Immature natural killer cell (primary cell): ENCODE data around the gene FANCL. TPM values are rescaled to one million over a fixed set of nuclear protein-coding genes. Genes with fewer than 3 reads are reported as not detected.
"Not testable (repeated sequence)": the region's sequence is repeated elsewhere in the genome, so short reads cannot be mapped to it uniquely, and the experiment has no call there.

ENCODE experiments used
- DNase-seq, 3 donors: peaks; one replicate each; pipeline ENCODE4 v3.0.0; 2022; ENCODE audit warnings: mixed read lengths in 1 of 3
- H3K27ac Mint-ChIP-seq, 6 donors: one replicate each; pipeline ENCODE4 v1.8.0; 2020; ENCODE audit warnings: mixed read lengths in 6 of 6, mild to moderate bottlenecking in 5 of 6, inconsistent platforms in 4 of 6, moderate library complexity in 3 of 6
- H3K27me3 Mint-ChIP-seq, 3 donors: one replicate each; pipeline ENCODE4 v1.8.0; 2020 to 2021; ENCODE audit warnings: low read depth in 3 of 3, mild to moderate bottlenecking in 3 of 3, mixed read lengths in 3 of 3, moderate library complexity in 3 of 3, inconsistent platforms in 1 of 3
- H3K36me3 Mint-ChIP-seq, 3 donors: one replicate each; pipeline ENCODE4 v1.8.0; 2020; ENCODE audit warnings: mixed read lengths in 3 of 3, inconsistent platforms in 2 of 3, mild to moderate bottlenecking in 2 of 3
- H3K4me1 Mint-ChIP-seq, 2 donors: one replicate each; pipeline ENCODE4 v1.8.0; 2020; ENCODE audit warnings: inconsistent platforms in 2 of 2, mild to moderate bottlenecking in 2 of 2, mixed read lengths in 2 of 2, moderate library complexity in 1 of 2
- H3K4me3 Mint-ChIP-seq, 5 donors: one replicate each; pipeline ENCODE4 v1.8.0; 2020; ENCODE audit warnings: mild to moderate bottlenecking in 5 of 5, mixed read lengths in 5 of 5, inconsistent platforms in 3 of 5, moderate library complexity in 3 of 5
- H3K9me3 Mint-ChIP-seq, 6 donors: one replicate each; pipeline ENCODE4 v1.8.0; 2020; ENCODE audit warnings: mild to moderate bottlenecking in 6 of 6, mixed read lengths in 6 of 6, inconsistent platforms in 4 of 6, moderate library complexity in 3 of 6
- polyA plus RNA-seq, 3 donors: library from polyadenylated mRNA; unstranded; fragments of 300-500 nt; fragmentation: Illumina TruSeq; gene quantifications; one replicate each; pipeline ENCODE4 v1.2.3, GENCODE V29; 2021

Gene FANCL
- polyA plus RNA-seq, 3 donors from 2014 or later, result 4.9 to 8.7 (median 5.4) TPM

GRCh38 chr2:58157754-58158153 lies 83.4 kb downstream of the FANCL start:
- no peaks in the 10 kb centered on the region for H3K4me1 Mint-ChIP-seq
- H3K4me3 Mint-ChIP-seq, result no peak overlapping the region
- peaks cover 45 to 53% (median 45%) of the 10 kb centered on the region in 3 donors for H3K36me3 Mint-ChIP-seq
- no peak for DNase-seq
- peaks cover 0 to 1% (median 0%) of the 10 kb centered on the region in 6 donors for H3K9me3 Mint-ChIP-seq
- peaks cover 0 to 1% (median 0%) of the 10 kb centered on the region in 3 donors for H3K27me3 Mint-ChIP-seq
- no peak overlapping the region for H3K27ac Mint-ChIP-seq

GRCh38 chr2:58156780-58157179 lies 84.3 kb downstream of the FANCL start:
- no peak overlapping the region for H3K27ac Mint-ChIP-seq
- peaks cover 0 to 1% (median 0%) of the 10 kb centered on the region in 3 donors for H3K27me3 Mint-ChIP-seq
- H3K4me1 Mint-ChIP-seq, result no peaks in the 10 kb centered on the region
- H3K36me3 Mint-ChIP-seq, result peaks cover 42 to 50% (median 45%) of the 10 kb centered on the region in 3 donors
- no peak for DNase-seq
- H3K4me3 Mint-ChIP-seq, result no peak overlapping the region
- H3K9me3 Mint-ChIP-seq, result peaks cover 0 to 1% (median 0%) of the 10 kb centered on the region in 6 donors

GRCh38 chr2:58155160-58155778 lies 85.9 kb downstream of the FANCL start:
- Mint-ChIP-seq H3K27ac (peak overlapping the region in 1 of 6 donors; percentile 69), H3K4me3 (no peak overlapping the region), H3K9me3 (peaks cover 0 to 1% (median 0%) of the 10 kb centered on the region in 6 donors), H3K4me1 (no peaks in the 10 kb centered on the region), H3K27me3 (peaks cover 0 to 1% (median 0%) of the 10 kb centered on the region in 3 donors), H3K36me3 (peaks cover 34 to 48% (median 39%) of the 10 kb centered on the region in 3 donors)
- DNase-seq, result no peak

DNA sequence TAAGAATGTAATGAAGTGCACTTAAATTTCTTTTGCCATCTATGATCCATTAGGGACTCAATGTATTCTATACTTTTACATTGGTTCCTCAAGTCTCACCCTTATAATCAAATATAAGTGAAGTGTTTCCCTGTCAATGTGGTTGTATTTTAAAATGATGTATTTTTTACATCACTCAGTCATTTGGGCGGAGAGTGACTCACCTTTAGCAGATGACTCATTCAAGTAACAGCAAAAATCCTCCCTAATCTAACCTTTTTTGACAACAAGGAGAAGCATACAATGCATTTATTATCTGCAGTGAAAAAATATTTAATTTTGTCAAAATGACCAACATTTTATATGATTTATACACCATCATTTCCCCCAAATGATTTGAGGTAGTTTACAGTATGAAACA lies 94.4 kb downstream of the FANCL start:
- no peak for DNase-seq
- Mint-ChIP-seq H3K27me3 (no peaks in the 10 kb centered on the region), H3K4me1 (no peaks in the 10 kb centered on the region), H3K27ac (no peak overlapping the region), H3K9me3 (no peaks in the 10 kb centered on the region), H3K4me3 (no peak overlapping the region), H3K36me3 (peaks cover 32 to 41% (median 37%) of the 10 kb centered on the region in 3 donors)

DNA sequence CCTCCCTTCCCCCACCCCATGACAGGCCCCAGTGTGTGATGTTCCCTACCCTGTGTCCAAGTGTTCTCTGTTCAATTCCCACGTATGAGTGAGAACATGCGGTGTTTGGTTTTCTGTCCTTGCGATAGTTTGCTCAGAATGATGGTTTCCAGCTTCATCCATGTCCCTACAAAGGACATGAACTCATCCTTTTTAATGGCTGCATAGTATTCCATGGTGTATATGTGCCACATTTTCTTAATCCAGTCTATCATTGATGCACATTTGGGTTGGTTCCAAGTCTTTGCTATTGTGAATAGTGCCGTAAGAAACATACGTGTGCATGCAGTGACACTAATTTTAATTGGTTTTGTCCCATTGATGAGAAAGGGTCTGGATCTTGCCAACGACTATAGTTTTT lies 95.4 kb downstream of the FANCL start:
- peak overlapping the region in 1 of 6 donors; percentile 46 for H3K27ac Mint-ChIP-seq
- H3K36me3 Mint-ChIP-seq, result peaks cover 29 to 42% (median 37%) of the 10 kb centered on the region in 3 donors
- not testable (repeated sequence) for H3K9me3 Mint-ChIP-seq, H3K4me1 Mint-ChIP-seq, H3K4me3 Mint-ChIP-seq, H3K27me3 Mint-ChIP-seq, DNase-seq

GRCh38 chr2:58140508-58141072 lies 100.5 kb downstream of the FANCL start:
- Mint-ChIP-seq H3K4me3 (no peak overlapping the region), H3K27me3 (no peaks in the 10 kb centered on the region), H3K4me1 (no peaks in the 10 kb centered on the region), H3K36me3 (peaks cover 15 to 37% (median 27%) of the 10 kb centered on the region in 3 donors), H3K27ac (no peak overlapping the region), H3K9me3 (no peaks in the 10 kb centered on the region)
- DNase-seq, result no peak

GRCh38 chr2:58138396-58139030 lies 102.6 kb downstream of the FANCL start:
- Mint-ChIP-seq H3K27me3 (no peaks in the 10 kb centered on the region), H3K4me3 (no peak overlapping the region), H3K36me3 (peaks cover 8 to 30% (median 14%) of the 10 kb centered on the region in 3 donors), H3K9me3 (no peaks in the 10 kb centered on the region), H3K27ac (no peak overlapping the region), H3K4me1 (no peaks in the 10 kb centered on the region)
- no peak for DNase-seq

DNA sequence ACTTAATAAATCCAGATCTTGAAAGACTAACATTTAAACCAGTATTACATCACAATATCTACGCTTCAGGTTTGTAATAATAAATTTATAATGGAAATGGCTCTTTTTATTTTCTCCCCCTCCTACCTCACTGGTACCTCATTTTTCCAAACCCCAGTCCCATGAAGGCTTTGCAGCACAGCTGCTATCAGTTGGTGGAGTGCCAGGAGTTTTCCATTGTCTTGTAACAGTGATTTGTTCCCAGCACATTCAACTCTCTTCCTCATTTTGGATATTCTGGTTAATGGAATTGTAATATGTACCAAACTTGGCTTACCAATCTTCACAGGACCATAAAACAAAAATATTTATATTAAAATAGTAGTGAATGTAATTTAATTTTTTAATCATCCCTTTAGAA lies 103.3 kb downstream of the FANCL start:
- no peak overlapping the region for H3K27ac Mint-ChIP-seq

DNA sequence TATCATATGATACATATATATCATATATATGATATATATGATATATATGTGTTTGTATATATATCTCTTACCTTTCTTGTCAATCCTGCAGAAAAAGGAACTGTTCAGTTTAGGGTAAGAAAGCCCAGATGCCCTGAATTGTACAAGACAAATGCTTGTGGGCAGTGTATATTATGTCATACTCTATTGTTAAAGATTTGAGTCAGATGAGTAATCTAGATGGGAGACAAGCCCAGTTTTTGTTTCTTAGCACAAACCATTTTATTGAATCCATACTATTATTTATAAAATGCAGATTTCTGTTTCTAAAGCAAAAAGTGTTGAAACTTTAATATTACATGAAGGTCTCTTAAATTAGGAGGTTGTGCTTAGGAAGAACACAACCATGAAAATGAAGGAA lies 103.9 kb downstream of the FANCL start:
- no peaks in the 10 kb centered on the region for H3K9me3 Mint-ChIP-seq
- H3K27me3 Mint-ChIP-seq, result no peaks in the 10 kb centered on the region
- peaks cover 9 to 36% (median 12%) of the 10 kb centered on the region in 3 donors for H3K36me3 Mint-ChIP-seq
- H3K27ac Mint-ChIP-seq, result no peak overlapping the region
- no peak overlapping the region for H3K4me3 Mint-ChIP-seq
- no peaks in the 10 kb centered on the region for H3K4me1 Mint-ChIP-seq
- no peak for DNase-seq

More for the DNA sequence above, 103.3 kb downstream of the FANCL start:
- peaks cover 8 to 32% (median 12%) of the 10 kb centered on the region in 3 donors for H3K36me3 Mint-ChIP-seq
- H3K9me3 Mint-ChIP-seq, result no peaks in the 10 kb centered on the region
- H3K4me1 Mint-ChIP-seq, result no peaks in the 10 kb centered on the region
- no peak overlapping the region for H3K4me3 Mint-ChIP-seq
- no peak for DNase-seq
- no peaks in the 10 kb centered on the region for H3K27me3 Mint-ChIP-seq

DNA sequence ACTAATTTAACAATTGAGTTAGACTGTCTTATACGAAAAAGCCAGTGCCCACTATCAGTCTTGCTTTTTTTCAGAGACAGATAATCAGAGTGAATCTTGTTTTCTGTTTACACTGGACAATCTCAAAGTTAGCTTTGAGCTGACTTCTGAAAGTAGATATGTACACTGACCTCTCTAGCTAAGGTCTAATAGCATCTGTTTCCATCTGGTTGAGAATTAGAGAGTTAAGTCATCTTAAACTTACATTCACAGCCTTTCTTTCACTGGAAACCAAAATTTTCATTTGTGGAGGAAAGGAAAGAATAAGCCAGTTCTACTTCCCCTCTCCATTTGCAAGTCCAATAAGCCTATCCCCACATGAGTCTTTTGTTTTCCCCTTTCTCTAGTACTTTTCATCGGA lies 105.3 kb downstream of the FANCL start:
- Mint-ChIP-seq H3K36me3 (peaks cover 9 to 36% (median 12%) of the 10 kb centered on the region in 3 donors), H3K4me3 (no peak overlapping the region)

DNA sequence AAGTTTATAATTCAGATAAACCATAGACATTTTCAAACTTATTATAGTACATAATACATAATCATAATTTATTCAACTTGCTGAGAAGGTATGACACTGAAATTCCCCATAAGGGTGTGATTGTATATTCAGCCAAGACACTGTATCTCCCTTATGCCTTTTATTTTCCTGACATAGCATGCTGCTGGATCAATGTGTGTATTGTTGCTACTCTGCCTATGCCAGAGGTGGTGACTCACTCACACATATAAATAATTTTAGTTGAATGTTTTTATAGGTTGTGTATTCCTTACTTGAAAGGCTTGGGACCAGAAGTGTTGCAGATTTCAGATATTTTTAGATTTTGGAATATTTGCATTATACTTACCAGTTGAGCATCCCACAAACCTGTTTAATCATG lies 107.7 kb downstream of the FANCL start:
- Mint-ChIP-seq H3K9me3 (no peaks in the 10 kb centered on the region), H3K27ac (no peak overlapping the region), H3K27me3 (no peaks in the 10 kb centered on the region), H3K36me3 (peaks cover 0 to 23% (median 10%) of the 10 kb centered on the region in 3 donors), H3K4me3 (no peak overlapping the region), H3K4me1 (no peaks in the 10 kb centered on the region)
- DNase-seq, result no peak

More for the DNA sequence above, 105.3 kb downstream of the FANCL start:
- H3K27me3 Mint-ChIP-seq, result no peaks in the 10 kb centered on the region
- no peaks in the 10 kb centered on the region for H3K9me3 Mint-ChIP-seq
- no peak overlapping the region for H3K27ac Mint-ChIP-seq
- no peak for DNase-seq
- no peaks in the 10 kb centered on the region for H3K4me1 Mint-ChIP-seq

DNA sequence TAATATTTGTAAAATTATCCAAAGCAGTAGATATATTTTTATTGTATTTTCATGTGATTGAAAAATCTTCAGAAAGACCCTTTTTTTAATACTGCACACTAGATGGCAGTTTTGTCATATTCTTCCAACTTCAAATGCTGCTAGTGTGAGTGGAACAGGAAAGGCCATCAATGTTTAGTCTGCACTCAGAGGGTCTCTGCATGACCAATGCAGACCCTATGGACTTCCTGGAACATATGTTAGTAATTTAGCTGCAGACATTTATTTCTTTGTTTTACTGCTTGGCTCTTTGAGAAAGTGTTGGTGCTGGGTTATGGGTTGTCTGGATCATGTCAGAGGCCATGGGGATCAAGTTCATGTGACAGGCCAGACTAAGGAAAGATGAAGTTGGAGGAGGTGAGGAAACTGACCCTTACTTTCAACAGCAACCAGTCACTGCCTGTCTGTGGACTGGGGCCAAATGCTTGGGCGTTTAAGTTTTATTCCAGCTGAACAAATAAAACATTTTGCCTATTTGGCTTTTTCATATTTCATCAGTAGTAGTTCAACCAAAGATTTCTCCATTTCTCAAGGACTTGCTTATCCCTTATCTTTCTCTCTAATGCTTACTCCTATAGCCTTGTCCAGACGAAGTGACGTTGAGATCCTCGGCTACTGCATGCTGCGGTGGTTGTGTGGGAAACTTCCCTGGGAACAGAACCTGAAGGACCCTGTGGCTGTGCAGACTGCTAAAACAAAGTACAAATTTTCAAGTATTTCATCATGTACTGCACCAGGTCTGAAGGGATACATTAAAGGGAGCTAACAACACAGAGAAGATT lies 109.7 kb downstream of the FANCL start:
- no peak overlapping the region for H3K27ac Mint-ChIP-seq
- DNase-seq, result no peak
- no peaks in the 10 kb centered on the region for H3K27me3 Mint-ChIP-seq
- H3K4me1 Mint-ChIP-seq, result no peaks in the 10 kb centered on the region
- peaks cover 0 to 20% (median 7%) of the 10 kb centered on the region in 3 donors for H3K36me3 Mint-ChIP-seq
- no peak overlapping the region for H3K4me3 Mint-ChIP-seq
- no peaks in the 10 kb centered on the region for H3K9me3 Mint-ChIP-seq

DNA sequence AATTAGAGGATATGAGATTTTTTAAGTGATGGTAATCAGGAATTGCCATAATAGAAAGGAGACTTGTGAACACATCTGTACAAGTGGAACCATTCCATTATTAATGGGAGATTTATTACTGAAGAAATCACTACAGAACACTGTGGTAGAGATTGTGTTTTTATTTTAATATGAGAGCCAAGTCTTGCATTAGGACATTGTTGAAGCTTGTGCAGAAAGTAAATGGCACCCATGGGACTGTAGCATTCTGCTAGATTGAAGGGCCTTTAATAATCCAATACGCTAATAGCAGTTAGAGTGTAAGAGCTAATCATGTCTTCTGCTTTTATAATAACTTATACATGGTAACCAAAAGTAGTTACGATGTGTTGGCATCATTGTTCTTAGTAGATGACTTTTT lies 110.9 kb downstream of the FANCL start:
- H3K27me3 Mint-ChIP-seq, result no peaks in the 10 kb centered on the region
- H3K4me1 Mint-ChIP-seq, result no peaks in the 10 kb centered on the region
- no peak overlapping the region for H3K4me3 Mint-ChIP-seq
- no peaks in the 10 kb centered on the region for H3K9me3 Mint-ChIP-seq
- no peak overlapping the region for H3K27ac Mint-ChIP-seq
- no peak for DNase-seq
- peaks cover 0 to 16% (median 4%) of the 10 kb centered on the region in 3 donors for H3K36me3 Mint-ChIP-seq

DNA sequence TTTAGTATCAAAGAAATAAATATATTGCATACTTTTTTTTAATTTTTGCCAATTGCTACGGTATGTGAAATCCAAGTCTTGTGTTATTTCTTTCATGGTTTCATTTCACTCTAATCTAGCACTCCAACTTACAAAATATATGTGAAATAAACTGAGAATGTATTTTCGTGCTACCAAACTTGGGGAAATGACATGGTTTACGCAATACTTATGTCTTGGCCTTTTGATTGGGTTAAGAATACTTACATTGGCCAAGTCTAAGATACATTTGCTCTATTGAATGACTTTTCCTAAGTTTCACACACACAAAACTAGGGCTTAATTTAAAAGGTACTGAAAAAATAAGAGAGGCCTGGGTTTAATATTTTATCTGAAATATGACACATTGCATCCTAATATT lies 114.0 kb downstream of the FANCL start:
- no peaks in the 10 kb centered on the region for H3K27me3 Mint-ChIP-seq
- peaks cover 5 to 12% (median 11%) of the 10 kb centered on the region in 3 donors for H3K36me3 Mint-ChIP-seq
- no peaks in the 10 kb centered on the region for H3K9me3 Mint-ChIP-seq

More for the DNA sequence above, 114.0 kb downstream of the FANCL start:
- Mint-ChIP-seq H3K4me1 (no peaks in the 10 kb centered on the region), H3K27ac (no peak overlapping the region), H3K4me3 (no peak overlapping the region)
- DNase-seq, result no peak
